Esophagus (tissue), 2 donors: ENCODE results near the gene CFAP54. TPM values are rescaled to one million over a fixed set of nuclear protein-coding genes. Genes with fewer than 3 reads are reported as not detected.

Experiments used
- H3K27ac ChIP-seq, 2 donors: one replicate each; pipeline ENCODE4 v1.5.1; 2013; ENCODE audit warnings: low read depth in 2 of 2, mild to moderate bottlenecking in 2 of 2, inconsistent platforms in 1 of 2, low read length in 1 of 2, moderate library complexity in 1 of 2
- H3K27me3 ChIP-seq, 2 donors: one replicate each; pipeline ENCODE4 v1.6.1; 2013; ENCODE audit warnings: low read length in 2 of 2, control low read depth in 1 of 2, mild to moderate bottlenecking in 1 of 2; ENCODE audit not compliant: insufficient read depth in 2 of 2, control insufficient read depth in 1 of 2
- H3K36me3 ChIP-seq, 2 donors: one replicate each; pipeline ENCODE4 v1.6.1; 2013; ENCODE audit warnings: low read length in 1 of 2; ENCODE audit not compliant: control insufficient read depth in 2 of 2, insufficient read depth in 2 of 2
- H3K4me1 ChIP-seq, 2 donors: one replicate each; pipeline ENCODE4 v1.6.1; 2013; ENCODE audit warnings: low read length in 1 of 2; ENCODE audit not compliant: control insufficient read depth in 2 of 2, insufficient read depth in 2 of 2
- H3K4me3 ChIP-seq, 2 donors: one replicate each; pipeline ENCODE4 v1.5.1; 2013; ENCODE audit warnings: low read length in 2 of 2, mild to moderate bottlenecking in 2 of 2, low read depth in 1 of 2, moderate library complexity in 1 of 2
- H3K9me3 ChIP-seq, 2 donors: one replicate each; pipeline ENCODE4 v1.6.1; 2013; ENCODE audit warnings: mild to moderate bottlenecking in 2 of 2, low read depth in 1 of 2, low read length in 1 of 2, moderate library complexity in 1 of 2; ENCODE audit not compliant: control insufficient read depth in 2 of 2, insufficient read depth in 1 of 2
- whole genome bisulfite sequencing, 2 donors: extraction: QIAGEN DNeasy Blood & Tissue Kit; methylation state at CpG; one replicate each; pipeline ENCODE4 v1.1.7; 2013; 5-methylcytosine and 5-hydroxymethylcytosine counted together
- polyA plus RNA-seq, 2 donors: library from polyadenylated mRNA; stranded (reverse); fragments of 200-250 nt; gene quantifications; one replicate each; pipeline ENCODE4 v1.2.3, GENCODE V29; 2013
- donor health status: healthy with polysubstance abuse.
- donor health status: Bipolar disorder and iron deficiency.

The CFAP54 gene
- polyA plus RNA-seq, 2 donors, result 0.06 to 0.08 TPM

GRCh38 chr12:96752211-96752610 is 262.8 kb downstream of the CFAP54 start:
- H3K27me3 ChIP-seq, result no peaks in the 10 kb centered on the region
- no peaks in the 10 kb centered on the region for H3K9me3 ChIP-seq
- no peaks in the 10 kb centered on the region for H3K36me3 ChIP-seq
- H3K4me1 ChIP-seq, result no peaks in the 10 kb centered on the region
- WGBS, 2 donors, result 47 to 65% methylated on average over 2 of the region's 2 CpGs
- no peak overlapping the region for H3K4me3 ChIP-seq
- H3K27ac ChIP-seq, result no peak overlapping the region

GRCh38 chr12:96766232-96766631 is 276.9 kb downstream of the CFAP54 start:
- no peaks in the 10 kb centered on the region for H3K27me3 ChIP-seq
- no peaks in the 10 kb centered on the region for H3K4me1 ChIP-seq
- H3K27ac ChIP-seq, result no peak overlapping the region
- H3K36me3 ChIP-seq, result no peaks in the 10 kb centered on the region
- no peak overlapping the region for H3K4me3 ChIP-seq
- 74 to 86% methylated on average over 3 of the region's 3 CpGs for WGBS, 2 donors
- H3K9me3 ChIP-seq, result peaks cover 0 to 2% of the 10 kb centered on the region in 2 donors

- WGBS, 2 donors, result 73 to 78% methylated on average over 7 of the region's 7 CpGs
- H3K4me3 ChIP-seq, result no peak overlapping the region
- H3K27ac ChIP-seq, result no peak overlapping the region
- no peaks in the 10 kb centered on the region for H3K36me3 ChIP-seq
- H3K4me1 ChIP-seq, result no peaks in the 10 kb centered on the region
- H3K27me3 ChIP-seq, result no peaks in the 10 kb centered on the region
- peaks cover 0 to 2% of the 10 kb centered on the region in 2 donors for H3K9me3 ChIP-seq
Measured at GRCh38 chr12:96769400-96769799, 280.0 kb downstream of the CFAP54 start.

- no peak overlapping the region for H3K27ac ChIP-seq
- no peaks in the 10 kb centered on the region for H3K36me3 ChIP-seq
- no peak overlapping the region for H3K4me3 ChIP-seq
- peaks cover 0 to 2% of the 10 kb centered on the region in 2 donors for H3K9me3 ChIP-seq
- WGBS, 2 donors, result 60 to 66% methylated on average over 3 of the region's 3 CpGs
- H3K4me1 ChIP-seq, result no peaks in the 10 kb centered on the region
- H3K27me3 ChIP-seq, result no peaks in the 10 kb centered on the region
Measured at GRCh38 chr12:96770219-96771102, 281.1 kb downstream of the CFAP54 start.

GRCh38 chr12:96773031-96773430 is 283.7 kb downstream of the CFAP54 start:
- Histone ChIP-seq H3K4me1 (no peaks in the 10 kb centered on the region), H3K27ac (no peak overlapping the region), H3K36me3 (no peaks in the 10 kb centered on the region), H3K27me3 (no peaks in the 10 kb centered on the region), H3K9me3 (no peaks in the 10 kb centered on the region), H3K4me3 (no peak overlapping the region)
- WGBS, 2 donors, result 97 to 98% methylated on average over 2 of the region's 2 CpGs

GRCh38 chr12:96774496-96775256 is 285.3 kb downstream of the CFAP54 start:
- no peak overlapping the region for H3K27ac ChIP-seq
- H3K9me3 ChIP-seq, result no peaks in the 10 kb centered on the region
- no peaks in the 10 kb centered on the region for H3K4me1 ChIP-seq
- WGBS, 2 donors, result 83 to 88% methylated on average over 9 of the region's 9 CpGs
- H3K36me3 ChIP-seq, result no peaks in the 10 kb centered on the region
- H3K4me3 ChIP-seq, result no peak overlapping the region
- no peaks in the 10 kb centered on the region for H3K27me3 ChIP-seq

GRCh38 chr12:96776908-96777307 is 287.5 kb downstream of the CFAP54 start:
- H3K9me3 ChIP-seq, result no peaks in the 10 kb centered on the region
- H3K4me1 ChIP-seq, result no peaks in the 10 kb centered on the region
- H3K4me3 ChIP-seq, result no peak overlapping the region
- WGBS, 2 donors, result 87 to 89% methylated on average over 2 of the region's 2 CpGs
- H3K27me3 ChIP-seq, result no peaks in the 10 kb centered on the region
- no peak overlapping the region for H3K27ac ChIP-seq
- H3K36me3 ChIP-seq, result no peaks in the 10 kb centered on the region

GRCh38 chr12:96780330-96780729 is 291.0 kb downstream of the CFAP54 start:
- WGBS, 2 donors, result 76 to 79% methylated on average over 2 of the region's 2 CpGs
- H3K4me3 ChIP-seq, result no peak overlapping the region
- H3K9me3 ChIP-seq, result no peaks in the 10 kb centered on the region
- H3K27me3 ChIP-seq, result no peaks in the 10 kb centered on the region
- H3K4me1 ChIP-seq, result no peaks in the 10 kb centered on the region
- no peak overlapping the region for H3K27ac ChIP-seq
- no peaks in the 10 kb centered on the region for H3K36me3 ChIP-seq

GRCh38 chr12:96786791-96787190 is 297.4 kb downstream of the CFAP54 start:
- Histone ChIP-seq H3K27ac (no peak overlapping the region), H3K9me3 (no peaks in the 10 kb centered on the region), H3K27me3 (no peaks in the 10 kb centered on the region), H3K36me3 (no peaks in the 10 kb centered on the region), H3K4me1 (no peaks in the 10 kb centered on the region), H3K4me3 (no peak overlapping the region)
- 31 to 37% methylated on average over 2 of the region's 2 CpGs for WGBS, 2 donors
